Measurements from ENCODE around the gene RGPD3.
"Not testable (repeated sequence)": the region's sequence is repeated elsewhere in the genome, so short reads cannot be mapped to it uniquely, and the experiment has no call there.

Gene RGPD3

DNA sequence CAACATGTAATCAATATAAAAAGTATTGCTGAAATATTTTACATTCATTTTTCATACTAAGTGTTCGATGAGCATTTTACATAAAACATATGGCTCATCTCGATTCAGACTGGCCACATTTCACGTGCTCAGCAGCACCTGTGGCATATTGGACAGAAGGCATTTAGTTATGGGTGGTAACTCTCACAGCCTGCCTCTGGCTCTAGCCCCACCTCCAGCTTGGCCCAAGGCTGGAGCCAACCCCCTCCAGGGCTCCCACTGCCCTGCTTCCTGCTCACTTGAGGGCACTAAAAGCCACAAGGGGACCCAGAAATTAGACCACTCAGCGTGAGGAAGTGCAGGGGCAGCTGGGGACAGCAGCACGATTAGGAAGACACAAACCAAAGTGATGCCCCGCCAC, 24.2 kb upstream of the RGPD3 start:
- H3K27ac ChIP-seq, result not testable (repeated sequence)

DNA sequence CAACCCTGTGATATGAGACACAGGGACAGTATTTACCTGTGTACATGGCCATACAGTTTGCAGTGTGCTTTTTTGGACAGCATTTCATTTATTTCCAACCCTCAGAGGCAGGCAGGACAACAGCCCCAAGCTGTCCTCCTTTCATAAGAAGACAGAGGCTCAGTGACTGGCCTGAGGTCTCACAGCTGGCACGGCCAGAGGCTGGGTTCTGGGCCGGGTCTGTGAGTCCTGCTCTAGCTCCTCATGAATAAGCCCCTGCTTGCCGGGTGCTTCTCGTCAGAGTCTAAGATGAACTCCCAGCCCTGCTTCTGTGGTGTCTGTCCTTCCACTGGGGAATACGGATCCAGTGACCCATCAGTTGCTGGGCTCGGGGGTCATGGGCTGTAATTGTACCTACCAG, 21.5 kb upstream of the RGPD3 start:
- not testable (repeated sequence) for H3K27ac ChIP-seq

DNA sequence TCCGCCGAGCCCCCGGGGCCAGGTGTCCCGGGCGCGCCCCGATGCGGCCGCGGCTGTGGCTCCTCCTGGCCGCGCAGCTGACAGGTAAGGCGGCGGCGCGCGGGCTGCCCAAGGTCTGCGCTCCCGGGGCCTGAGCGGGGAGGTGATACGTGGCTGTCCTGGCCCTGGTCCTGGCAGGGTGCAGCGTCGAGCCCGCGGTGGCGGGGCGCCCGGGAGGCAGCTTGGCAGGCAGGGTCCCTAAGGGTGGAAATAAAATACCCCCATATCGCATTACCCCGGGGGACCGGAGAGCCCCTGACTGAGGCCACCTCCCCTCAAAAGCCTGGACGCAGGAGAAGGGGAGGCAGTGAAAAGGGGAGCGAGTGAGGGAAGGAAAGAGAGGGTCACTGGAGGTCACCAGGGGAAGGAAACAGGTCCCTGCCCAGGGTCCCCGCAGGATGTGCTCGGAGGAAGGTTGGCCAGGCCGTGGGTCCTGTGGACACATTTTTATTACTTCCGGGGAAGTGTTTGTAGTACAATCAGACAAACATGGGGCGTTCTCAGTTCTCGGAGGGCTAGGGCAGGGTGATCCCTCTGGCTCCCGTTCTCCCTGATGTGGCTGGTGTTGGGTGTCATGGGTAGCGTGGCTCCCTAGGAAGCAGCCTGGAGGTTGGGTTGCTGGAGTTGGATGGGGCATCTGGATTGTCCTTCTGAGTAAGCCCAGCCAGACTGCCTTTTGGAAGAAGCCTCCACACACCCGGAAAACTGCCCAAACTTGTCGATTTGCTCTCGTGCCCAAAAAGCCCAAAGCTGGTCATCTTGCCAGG, 19.4 kb upstream of the RGPD3 start:
- not testable (repeated sequence) for H3K27ac ChIP-seq

DNA sequence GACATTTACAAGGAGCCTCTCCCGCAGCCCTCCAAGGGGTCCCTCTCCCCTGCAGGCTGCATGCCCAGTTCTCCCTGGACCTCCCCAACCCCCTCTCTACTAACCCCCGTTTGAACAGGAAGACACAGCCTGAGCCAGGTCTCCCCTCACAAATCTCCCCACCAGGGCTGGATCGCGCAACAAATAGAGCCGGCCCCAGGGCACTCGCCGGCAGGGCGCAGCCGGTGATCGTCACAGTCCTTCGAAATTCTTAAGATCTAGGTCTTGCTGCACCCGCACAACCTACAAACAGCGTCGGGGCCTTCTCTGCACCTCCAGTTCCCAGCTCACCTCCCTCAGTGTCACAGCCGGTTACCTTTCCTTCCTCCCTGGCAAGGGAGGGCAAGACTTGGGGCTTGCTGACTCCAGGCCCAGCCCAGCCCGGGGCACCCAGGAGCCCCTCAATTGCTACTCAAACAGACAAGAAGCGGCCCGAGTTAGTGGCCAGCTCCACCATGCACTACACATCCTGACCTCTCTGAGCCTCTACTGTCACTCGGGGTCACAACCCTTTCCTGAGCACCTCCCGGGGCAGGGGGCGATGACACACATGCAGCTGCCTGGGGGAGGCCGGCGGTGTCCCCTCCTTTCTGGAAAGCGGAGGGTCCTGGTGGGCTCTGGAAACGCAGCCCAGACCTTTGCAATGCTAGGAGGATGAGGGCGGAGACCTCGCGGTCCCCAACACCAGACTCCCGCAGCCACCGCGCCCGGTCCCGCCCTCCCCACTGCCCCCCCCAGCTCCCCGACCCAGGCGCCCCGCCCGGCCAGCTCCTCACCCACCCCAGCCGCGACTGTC, 18.6 kb upstream of the RGPD3 start, which contains the start of gene CD8B2:
Gene CD8B2, plus strand, starts transcription at position 814 of the 835 bp plus-strand sequence. CDS start 63 bp downstream, outside the sequence.
- not testable (repeated sequence) for H3K27ac ChIP-seq

DNA sequence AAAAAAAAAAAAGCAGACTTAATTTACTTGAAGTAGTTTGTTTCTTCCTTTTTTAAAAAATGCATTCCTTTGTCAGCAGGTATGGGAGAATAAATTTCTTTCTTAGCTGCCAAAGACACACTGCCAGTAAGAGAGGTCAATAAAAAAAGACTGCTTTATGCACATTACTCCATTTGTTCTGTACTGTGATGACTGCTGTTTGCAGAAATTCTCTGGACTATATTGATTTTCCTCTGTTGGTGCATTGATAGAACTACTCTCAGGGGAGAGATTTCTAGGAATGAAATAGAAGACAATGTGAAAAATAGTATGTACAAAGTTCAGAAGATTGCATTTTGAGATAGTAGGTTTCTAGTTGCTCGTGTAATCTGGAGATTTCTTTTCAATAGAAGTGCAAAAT, 11.3 kb upstream of the RGPD3 start:
- H3K27ac ChIP-seq, result not testable (repeated sequence)

DNA sequence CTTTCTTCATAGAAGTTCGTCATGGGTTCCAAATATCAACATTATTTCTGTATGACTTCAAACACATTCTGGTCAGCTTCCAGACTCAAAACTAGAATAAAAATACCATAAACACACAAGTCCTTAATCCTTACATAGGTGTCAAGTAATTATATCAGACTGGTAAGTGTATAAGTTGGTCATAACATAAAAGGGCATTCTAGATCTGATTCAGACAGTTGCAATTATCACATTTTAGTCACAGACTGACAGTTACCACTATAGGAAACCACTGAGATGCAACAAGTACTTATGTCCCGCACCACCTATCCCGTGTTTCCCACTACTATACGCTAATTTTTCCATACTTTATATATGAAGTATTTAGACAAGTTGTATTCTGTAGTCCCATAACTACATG, 9.4 kb upstream of the RGPD3 start:
- H3K27ac ChIP-seq, result not testable (repeated sequence)

DNA sequence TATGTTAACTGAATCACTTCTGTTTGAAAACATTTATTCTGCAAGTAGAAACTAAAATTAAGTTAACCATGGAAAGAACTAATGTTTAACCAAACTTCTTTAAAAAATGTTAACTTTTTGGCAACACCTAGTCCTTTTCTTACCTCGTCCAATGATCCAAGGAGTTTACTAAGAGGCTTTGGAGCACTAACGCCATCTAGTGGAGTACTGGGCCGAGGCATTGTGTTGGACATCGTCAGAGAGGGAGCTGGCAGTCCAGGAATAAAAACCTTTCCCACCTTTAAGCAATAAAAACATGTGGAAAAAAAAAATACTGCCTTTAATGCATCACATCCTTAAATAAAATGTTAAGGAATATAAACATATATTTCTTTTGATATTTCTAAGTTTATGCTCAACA, 2.4 kb upstream of the RGPD3 start:
- TF ChIP-seq, protein P1, sequence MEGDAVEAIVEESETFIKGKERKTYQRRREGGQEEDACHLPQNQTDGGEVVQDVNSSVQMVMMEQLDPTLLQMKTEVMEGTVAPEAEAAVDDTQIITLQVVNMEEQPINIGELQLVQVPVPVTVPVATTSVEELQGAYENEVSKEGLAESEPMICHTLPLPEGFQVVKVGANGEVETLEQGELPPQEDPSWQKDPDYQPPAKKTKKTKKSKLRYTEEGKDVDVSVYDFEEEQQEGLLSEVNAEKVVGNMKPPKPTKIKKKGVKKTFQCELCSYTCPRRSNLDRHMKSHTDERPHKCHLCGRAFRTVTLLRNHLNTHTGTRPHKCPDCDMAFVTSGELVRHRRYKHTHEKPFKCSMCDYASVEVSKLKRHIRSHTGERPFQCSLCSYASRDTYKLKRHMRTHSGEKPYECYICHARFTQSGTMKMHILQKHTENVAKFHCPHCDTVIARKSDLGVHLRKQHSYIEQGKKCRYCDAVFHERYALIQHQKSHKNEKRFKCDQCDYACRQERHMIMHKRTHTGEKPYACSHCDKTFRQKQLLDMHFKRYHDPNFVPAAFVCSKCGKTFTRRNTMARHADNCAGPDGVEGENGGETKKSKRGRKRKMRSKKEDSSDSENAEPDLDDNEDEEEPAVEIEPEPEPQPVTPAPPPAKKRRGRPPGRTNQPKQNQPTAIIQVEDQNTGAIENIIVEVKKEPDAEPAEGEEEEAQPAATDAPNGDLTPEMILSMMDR (IDR thresholded peaks at IDR 0.05), result peak; percentile 59
- H3K27ac ChIP-seq, result not testable (repeated sequence)

DNA sequence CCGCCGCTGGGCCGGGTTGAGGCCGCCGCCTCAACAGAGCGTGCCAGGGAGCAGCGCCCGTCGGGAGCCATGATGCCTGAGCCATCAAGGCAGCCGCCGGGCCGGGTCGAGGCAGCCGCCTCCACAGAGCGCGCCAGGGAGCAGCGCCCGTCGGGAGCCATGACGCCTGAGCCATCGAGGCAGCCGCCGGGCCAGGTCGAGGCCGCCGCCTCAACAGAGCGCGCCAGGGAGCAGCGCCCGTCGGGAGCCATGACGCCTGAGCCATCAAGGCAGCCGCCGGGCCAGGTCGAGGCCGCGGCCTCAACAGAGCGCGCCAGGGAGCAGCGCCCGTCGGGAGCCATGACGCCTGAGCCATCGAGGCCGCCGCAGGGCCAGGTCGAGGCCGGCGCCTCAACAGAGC, 697 bp downstream of the RGPD3 start:
- H3K27ac ChIP-seq, result not testable (repeated sequence)

DNA sequence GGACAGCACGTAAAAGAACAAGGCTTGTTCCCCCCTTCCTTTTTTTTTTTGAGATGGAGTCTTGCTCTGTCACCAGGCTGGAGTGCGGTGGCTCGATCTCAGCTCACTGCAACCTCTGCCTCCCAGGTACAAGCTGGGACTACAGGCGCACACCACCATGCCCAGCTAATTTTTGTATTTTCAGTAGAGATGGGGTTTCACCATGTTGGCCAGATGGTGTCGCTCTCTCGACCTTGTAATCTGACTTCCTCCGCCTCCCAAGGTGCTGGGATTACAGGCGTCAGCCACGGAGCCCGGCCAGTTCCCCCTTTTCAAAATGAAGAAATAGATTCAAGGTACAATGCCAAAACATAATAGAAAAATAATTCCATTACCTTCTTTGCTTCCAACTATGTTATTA, 6.3 kb downstream of the RGPD3 start:
- not testable (repeated sequence) for H3K27ac ChIP-seq
- TF ChIP-seq, protein P1 (IDR thresholded peaks at IDR 0.05), result peak; percentile 23; the same call in 1 of the 2 replicates

DNA sequence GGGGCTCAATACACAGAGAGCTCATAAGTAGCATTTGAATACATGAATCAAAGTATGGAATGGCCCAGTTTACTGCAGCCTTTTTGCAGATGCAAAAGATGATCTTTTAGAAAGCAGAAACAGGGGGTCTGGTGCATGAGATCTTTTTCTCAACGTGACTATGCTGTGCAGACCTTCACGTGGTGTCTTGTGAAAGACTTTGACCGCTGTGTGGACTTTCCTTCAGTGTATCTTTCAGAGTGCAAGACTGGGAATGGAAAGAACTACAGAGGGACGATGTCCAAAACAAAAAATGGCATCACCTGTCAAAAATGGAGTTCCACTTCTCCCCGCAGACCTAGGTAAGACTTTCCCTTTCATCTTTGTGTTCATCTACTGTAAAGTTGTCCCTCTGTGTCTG, 77.5 kb downstream of the RGPD3 start:
- not testable (repeated sequence) for H3K27ac ChIP-seq

DNA sequence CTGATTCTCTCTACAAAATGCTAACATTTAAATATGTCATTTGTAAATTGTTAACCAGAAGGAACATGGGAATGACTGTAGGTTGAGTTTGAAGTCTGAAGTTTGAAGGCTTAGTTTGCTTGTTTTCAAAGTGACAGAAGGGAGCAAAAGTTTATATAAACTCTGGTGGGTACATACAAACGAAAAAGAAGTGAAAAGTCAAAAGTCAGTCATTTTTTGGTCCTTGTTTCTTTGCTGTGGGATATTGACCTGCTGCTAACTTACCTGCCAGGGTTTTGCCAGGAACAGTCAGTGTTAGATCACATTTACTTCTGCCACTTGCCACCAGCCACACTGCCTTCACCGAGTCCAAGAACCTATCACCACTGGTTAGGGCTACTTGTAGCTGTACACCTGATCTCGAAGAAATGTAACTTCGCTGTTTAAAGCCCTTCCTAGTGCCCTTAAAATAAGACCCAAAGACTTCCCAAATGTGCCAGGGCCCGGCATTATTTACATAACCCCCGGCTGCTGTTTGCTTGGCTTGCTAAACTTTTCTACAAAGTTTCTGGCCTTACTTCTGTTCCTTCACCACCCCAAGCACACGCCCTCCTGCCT, 79.3 kb downstream of the RGPD3 start:
- H3K27ac ChIP-seq, result not testable (repeated sequence)

DNA sequence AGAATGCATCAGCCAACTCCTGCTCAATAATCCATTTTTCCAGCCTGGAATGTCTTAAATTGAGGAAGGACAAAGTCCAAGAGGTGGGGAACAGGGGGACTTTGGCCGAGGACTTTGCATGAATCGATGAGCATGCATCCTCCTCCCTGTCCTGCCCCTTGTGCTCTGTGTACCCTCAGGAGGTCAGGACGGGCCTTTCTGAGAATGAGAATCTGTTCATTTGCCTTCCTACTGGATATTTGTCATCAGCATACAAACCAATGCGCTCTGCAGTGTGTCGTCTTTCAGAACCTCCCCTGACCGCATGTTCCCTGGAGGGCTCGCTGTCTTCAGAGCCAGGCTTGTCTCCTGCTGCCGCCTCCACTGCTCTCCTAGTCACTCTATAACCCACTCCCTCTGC, 83.7 kb downstream of the RGPD3 start:
- H3K27ac ChIP-seq, result not testable (repeated sequence)

DNA sequence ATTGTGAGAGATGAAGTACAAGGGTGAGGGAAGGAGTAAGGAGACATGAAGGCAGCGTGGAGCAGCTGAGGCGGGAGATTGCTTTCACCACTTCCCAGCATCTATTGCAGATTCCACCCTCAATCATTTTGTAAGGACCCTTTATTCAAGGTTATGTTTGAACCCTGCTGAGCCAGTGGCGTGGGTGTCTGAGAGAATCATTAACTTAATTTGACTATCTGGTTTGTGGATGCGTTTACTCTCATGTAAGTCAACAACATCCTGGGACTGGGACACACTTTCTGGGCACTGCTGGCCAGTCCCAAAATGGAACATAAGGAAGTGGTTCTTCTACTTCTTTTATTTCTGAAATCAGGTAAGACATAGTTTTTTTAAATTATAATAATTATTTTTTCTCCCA, 86.3 kb downstream of the RGPD3 start:
- H3K27ac ChIP-seq, result not testable (repeated sequence)

DNA sequence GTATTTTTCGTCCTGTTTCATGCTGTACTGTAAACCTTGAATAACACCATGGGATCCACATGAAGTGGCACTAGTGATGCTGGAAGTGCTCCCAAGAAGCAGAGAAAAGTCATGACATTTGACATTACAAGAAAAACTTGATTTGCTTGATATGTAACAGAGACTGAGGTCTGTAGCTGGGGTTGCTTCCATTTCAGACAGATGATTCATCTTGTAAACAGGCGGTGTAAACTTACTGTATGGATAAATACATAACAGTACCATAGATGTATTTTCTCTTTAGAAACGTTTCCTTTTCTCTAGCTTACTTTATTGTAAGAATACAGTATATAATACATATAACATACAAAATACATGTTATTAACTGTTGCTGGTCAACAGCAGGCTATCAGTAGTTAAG, 88.6 kb downstream of the RGPD3 start:
- not testable (repeated sequence) for H3K27ac ChIP-seq

DNA sequence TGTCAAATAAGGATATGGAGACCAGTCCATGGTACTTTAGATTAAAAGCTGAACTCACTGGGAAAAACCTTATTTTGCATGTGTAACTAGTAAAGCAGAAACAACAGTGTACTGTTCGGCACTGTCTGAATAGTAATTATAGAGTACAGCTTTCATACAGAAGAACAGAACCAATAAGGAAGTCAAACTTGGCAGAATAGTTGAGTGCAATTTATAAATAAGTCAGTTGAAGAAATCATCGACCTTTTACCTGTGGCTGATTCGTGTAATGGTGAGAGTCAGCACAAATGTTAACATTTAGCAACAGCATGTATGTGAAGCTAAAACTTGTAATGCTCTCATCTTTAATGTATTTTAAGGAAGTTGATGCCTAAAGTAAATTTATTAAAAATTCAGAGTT, 99.0 kb downstream of the RGPD3 start:
- not testable (repeated sequence) for H3K27ac ChIP-seq

Measured in 22Rv1 (cell line).